Panc1 (cell line): ENCODE results near the gene FPR3. TPM values are rescaled to one million over a fixed set of nuclear protein-coding genes. Genes with fewer than 3 reads are reported as not detected.

Source experiments
- ATAC-seq: fragments of 200-7000 bp; cut with Tn5 transposase; 2 replicates; pipeline ENCODE4 v1.9.1; 2020; ENCODE audit warnings: mild to moderate bottlenecking, moderate library complexity
- BruUV-seq: library from RNA; stranded (reverse); fragments of 400-500 nt; replicated peaks from 2 replicates; lab custom pipeline; 2021; lab: Mats Ljungman, UMichigan
- CTCF ChIA-PET: fragments of 300-600 bp; sonication (Branson Sonifier 250); formaldehyde crosslinking; loops from one replicate; lab custom pipeline; 2022; ENCODE audit warnings: antibody characterized with exemption; lab: Charles Lee
- POLR2A ChIA-PET: fragments of 300-600 bp; sonication (Branson Sonifier 250); formaldehyde crosslinking; loops from one replicate; lab custom pipeline; 2022; ENCODE audit warnings: antibody characterized with exemption; lab: Charles Lee
- DNase-seq: peaks from one replicate; pipeline ENCODE4 v3.0.0-alpha.2; 2010; ENCODE audit warnings: low read depth, low spot score
- H3K27ac ChIP-seq: 2 replicates; pipeline ENCODE4 v1.5.1; 2011; ENCODE audit warnings: mild to moderate bottlenecking, low read length, inconsistent platforms
- H3K27me3 ChIP-seq: fragments of 200-500 bp; sonication (Bioruptor generic); 2 replicates; pipeline ENCODE4 v1.6.0; 2014; ENCODE audit warnings: low read length, inconsistent platforms; ENCODE audit not compliant: control insufficient read depth, insufficient read depth
- H3K36me3 ChIP-seq: fragments of 200-500 bp; sonication (Bioruptor generic); 2 replicates; pipeline ENCODE4 v1.5.1; 2014; ENCODE audit warnings: inconsistent platforms, mild to moderate bottlenecking, low read length, moderate library complexity; ENCODE audit not compliant: control insufficient read depth, insufficient read depth
- H3K4me1 ChIP-seq: 2 replicates; pipeline ENCODE4 v1.5.1; 2011; ENCODE audit warnings: inconsistent platforms, mild to moderate bottlenecking, low read length, moderate library complexity; ENCODE audit not compliant: control insufficient read depth, insufficient read depth
- H3K4me3 ChIP-seq, 2 experiments: 2 replicates each; pipeline ENCODE4 v1.5.1; 2011 to 2012; ENCODE audit warnings: low read depth in 2 of 2, low read length in 2 of 2, mild to moderate bottlenecking in 2 of 2, inconsistent platforms in 1 of 2, moderate library complexity in 1 of 2
- H3K9me3 ChIP-seq: fragments of 200-500 bp; sonication (Bioruptor generic); 2 replicates; pipeline ENCODE4 v1.5.1; 2014; ENCODE audit warnings: low read depth, mild to moderate bottlenecking, inconsistent platforms, low read length, moderate library complexity; ENCODE audit not compliant: control insufficient read depth, insufficient read depth
- CTCF ChIP-seq: fragments of 450-650 bp; IDR thresholded peaks from 2 replicates; pipeline ENCODE4 v1.5.1; 2017; ENCODE audit warnings: mild to moderate bottlenecking
- POLR2AphosphoS5 ChIP-seq: IDR thresholded peaks from 2 replicates; pipeline ENCODE4 v1.6.1; 2012; ENCODE audit warnings: mild to moderate bottlenecking, low read depth, low read length, moderate library complexity
- REST ChIP-seq, 2 experiments: IDR thresholded peaks; 2 replicates each; pipeline ENCODE4 v1.6.1; 2011 to 2012; ENCODE audit warnings: low read depth in 2 of 2, control low read depth in 1 of 2, low read length in 1 of 2, mild to moderate bottlenecking in 1 of 2, moderate library complexity in 1 of 2; ENCODE audit not compliant: insufficient read depth in 1 of 2
- SIN3A ChIP-seq: IDR thresholded peaks from 2 replicates; pipeline ENCODE4 v1.6.1; 2012; ENCODE audit warnings: low read depth, mild to moderate bottlenecking, low read length, moderate library complexity, borderline replicate concordance; ENCODE audit not compliant: insufficient read depth
- TCF7L2 ChIP-seq: IDR thresholded peaks from 2 replicates; pipeline ENCODE4 v1.6.1; 2011; ENCODE audit warnings: mild to moderate bottlenecking, low read depth, low read length, inconsistent platforms
- in situ Hi-C: cut with HindIII; loops from 2 replicates; pipeline ENCODE4 v1.10.0; 2016; ENCODE audit warnings: low sequenced_read_pairs, low pct_unique_long_range_greater_than_20kb
- intact Hi-C: fragments of 100-400 bp; cut with micrococcal nuclease; formaldehyde crosslinking; loops from one replicate; pipeline ENCODE4 v1.10.0; 2022; ENCODE audit not compliant: unreplicated experiment
- total RNA-seq: library from RNA; stranded (reverse); gene quantifications from one replicate; pipeline ENCODE4 v1.2.1, GENCODE V29; 2021; ENCODE audit not compliant: unreplicated experiment

Gene FPR3
- total RNA-seq, 1 experiment from 2014 or later: 0.08 TPM

GRCh38 chr19:51751655-51752054 lies 43.3 kb upstream of the FPR3 start, which contains the start of gene FPR1:
Gene FPR1 (minus strand): TSS chr19:51751878. CDS start chr19:51746994, 4,884 bp downstream.
- Histone ChIP-seq H3K9me3 (no peaks in the 10 kb centered on the region), H3K4me1 (no peaks in the 10 kb centered on the region), H3K27me3 (no peaks in the 10 kb centered on the region), H3K4me3 (no peak within 1 kb of the TSS), H3K36me3 (no peaks in the 10 kb centered on the region), H3K27ac (no peak within 1 kb of the TSS)
- no TSS peak for BruUV-seq
- in situ Hi-C loops (no loop called here), intact Hi-C loops (no loop called here)
- TF ChIP-seq POLR2AphosphoS5: no peak
- TF ChIP-seq REST (IDR thresholded peaks at IDR 0.05; ENCODE audit: insufficient read depth in 1 of 2, low read depth in 2 of 2, low read length in 1 of 2): no peak
- TF ChIP-seq CTCF: no peak
- no peak for TF ChIP-seq TCF7L2
- no peak for TF ChIP-seq SIN3A
- ChIA-PET POLR2A (interaction anchor here (0.6 kb wide), 1 partner anchor 558 kb away, joined by 3 read pairs; no protein-coding TSS in a partner anchor), CTCF (no interaction called here)
- no peak for DNase-seq
- no peak for ATAC-seq

- ChIA-PET CTCF (no interaction called here), POLR2A (no interaction called here)
- intact Hi-C loops (no loop called here), in situ Hi-C loops (no loop called here)
- H3K36me3 ChIP-seq: no peaks in the 10 kb centered on the region
- H3K4me3 ChIP-seq: no peak overlapping the region
- H3K4me1 ChIP-seq: no peaks in the 10 kb centered on the region
- no peaks in the 10 kb centered on the region for H3K9me3 ChIP-seq
- BruUV-seq: no TSS peak
- DNase-seq (no peak), ATAC-seq (no peak)
- H3K27me3 ChIP-seq: no peaks in the 10 kb centered on the region
- no peak overlapping the region for H3K27ac ChIP-seq
- TF ChIP-seq SIN3A: no peak
- no peak for TF ChIP-seq CTCF
- no peak for TF ChIP-seq REST (IDR thresholded peaks at IDR 0.05; ENCODE audit: insufficient read depth in 1 of 2, low read depth in 2 of 2, low read length in 1 of 2)
- no peak for TF ChIP-seq TCF7L2
- TF ChIP-seq POLR2AphosphoS5: no peak
Measured at GRCh38 chr19:51754109-51754508, 40.8 kb upstream of the FPR3 start.
